Measurements from ENCODE around the gene PRADC1.

The PRADC1 gene

GRCh38 chr2:73227086-73227485 lies 6.0 kb downstream of the PRADC1 start:
- in situ Hi-C loops (cut with HindIII; ENCODE audit: low sequenced_read_pairs) = no loop called here
- no peak for DNase-seq (ENCODE audit: low read depth)
- TF ChIP-seq CTCF (IDR thresholded peaks at IDR 0.05; ENCODE audit: low read depth, low read length, missing control alignments) = no peak
- H3K4me3 ChIP-seq (ENCODE audit: low read depth, low read length) = no peak overlapping the region

- TF ChIP-seq CTCF (IDR thresholded peaks at IDR 0.05; ENCODE audit: low read depth, low read length, missing control alignments) = no peak
- DNase-seq (ENCODE audit: low read depth) = no peak
- H3K4me3 ChIP-seq (ENCODE audit: low read depth, low read length) = no peak overlapping the region
- in situ Hi-C loops (cut with HindIII; ENCODE audit: low sequenced_read_pairs) = no loop called here
These were observed 7.3 kb downstream of the PRADC1 start for GRCh38 chr2:73225513-73226360.

GRCh38 chr2:73223821-73224220 lies 9.2 kb downstream of the PRADC1 start:
- H3K4me3 ChIP-seq (ENCODE audit: low read depth, low read length) = no peak overlapping the region
- in situ Hi-C loops (cut with HindIII; ENCODE audit: low sequenced_read_pairs) = no loop called here
- no peak for DNase-seq (ENCODE audit: low read depth)
- TF ChIP-seq CTCF (IDR thresholded peaks at IDR 0.05; ENCODE audit: low read depth, low read length, missing control alignments) = no peak

GRCh38 chr2:73218298-73218697 lies 14.7 kb downstream of the PRADC1 start:
- no peak overlapping the region for H3K4me3 ChIP-seq (ENCODE audit: low read depth, low read length)
- no peak for DNase-seq (ENCODE audit: low read depth)
- no peak for TF ChIP-seq CTCF (IDR thresholded peaks at IDR 0.05; ENCODE audit: low read depth, low read length, missing control alignments)
- in situ Hi-C loops (cut with HindIII; ENCODE audit: low sequenced_read_pairs) = no loop called here

GRCh38 chr2:73217826-73218225 lies 15.2 kb downstream of the PRADC1 start:
- in situ Hi-C loops (cut with HindIII; ENCODE audit: low sequenced_read_pairs) = no loop called here
- no peak for TF ChIP-seq CTCF (IDR thresholded peaks at IDR 0.05; ENCODE audit: low read depth, low read length, missing control alignments)
- no peak overlapping the region for H3K4me3 ChIP-seq (ENCODE audit: low read depth, low read length)
- no peak for DNase-seq (ENCODE audit: low read depth)

GRCh38 chr2:73217160-73217559 lies 15.9 kb downstream of the PRADC1 start:
- no peak for DNase-seq (ENCODE audit: low read depth)
- H3K4me3 ChIP-seq (ENCODE audit: low read depth, low read length) = no peak overlapping the region
- in situ Hi-C loops (cut with HindIII; ENCODE audit: low sequenced_read_pairs) = no loop called here
- TF ChIP-seq CTCF (IDR thresholded peaks at IDR 0.05; ENCODE audit: low read depth, low read length, missing control alignments) = no peak

Measured in astrocyte of the cerebellum (primary cell).